Trophoblast cell (in vitro differentiated cells and primary cell): ENCODE results near the gene ADAMTSL1.
A peak's percentile ranks its signal among the peaks of the same experiment; 100 is the strongest.

Experiments used
- DNase-seq, 2 donors: peaks; one replicate each; pipeline ENCODE4 v3.0.0-alpha.2; 2016
- H2AFZ ChIP-seq: 2 replicates; pipeline ENCODE4 v1.6.1; 2013; ENCODE audit warnings: low read length, moderate library complexity, mild to moderate bottlenecking; ENCODE audit not compliant: insufficient read depth, poor library complexity
- H2AK5ac ChIP-seq: 2 replicates; pipeline ENCODE4 v1.6.1; 2013; ENCODE audit warnings: mild to moderate bottlenecking, low read length
- H2BK120ac ChIP-seq: 2 replicates; pipeline ENCODE4 v1.6.1; 2013; ENCODE audit warnings: low read length, mild to moderate bottlenecking, moderate library complexity; ENCODE audit not compliant: insufficient read depth, poor library complexity
- H2BK12ac ChIP-seq: 2 replicates; pipeline ENCODE4 v1.6.1; 2013; ENCODE audit warnings: mild to moderate bottlenecking, low read length, moderate library complexity
- H2BK5ac ChIP-seq: 2 replicates; pipeline ENCODE4 v1.6.1; 2013; ENCODE audit warnings: low read length, low read depth, moderate library complexity, mild to moderate bottlenecking; ENCODE audit not compliant: poor library complexity
- H3K14ac ChIP-seq: 2 replicates; pipeline ENCODE4 v1.6.1; 2013; ENCODE audit warnings: mild to moderate bottlenecking, low read length
- H3K18ac ChIP-seq: 2 replicates; pipeline ENCODE4 v1.6.1; 2013; ENCODE audit warnings: mild to moderate bottlenecking, low read length
- H3K23ac ChIP-seq: 2 replicates; pipeline ENCODE4 v1.6.1; 2013; ENCODE audit warnings: low read length
- H3K27ac ChIP-seq: 2 replicates; pipeline ENCODE4 v1.5.1; 2013; ENCODE audit warnings: low read depth, mild to moderate bottlenecking, inconsistent platforms, low read length, moderate library complexity
- H3K27me3 ChIP-seq: 2 replicates; pipeline ENCODE4 v1.6.1; 2013; ENCODE audit warnings: inconsistent platforms, mild to moderate bottlenecking, low read length, moderate library complexity; ENCODE audit not compliant: insufficient read depth
- H3K36me3 ChIP-seq, 2 experiments: 1 replicate in 1 of 2; 2 replicates in 1 of 2; pipeline ENCODE4 v1.6.1; 2013; ENCODE audit warnings: low read length in 2 of 2, mild to moderate bottlenecking in 2 of 2, moderate library complexity in 1 of 2; ENCODE audit not compliant: insufficient read depth in 2 of 2, control insufficient read depth in 1 of 2
- H3K4ac ChIP-seq: 2 replicates; pipeline ENCODE4 v1.6.1; 2013; ENCODE audit warnings: low read depth, mild to moderate bottlenecking, low read length, moderate library complexity
- H3K4me1 ChIP-seq, 2 experiments: 1 replicate in 1 of 2; 2 replicates in 1 of 2; pipeline ENCODE4 v1.6.1; 2013; ENCODE audit warnings: low read length in 2 of 2, mild to moderate bottlenecking in 2 of 2, moderate library complexity in 1 of 2; ENCODE audit not compliant: insufficient read depth in 2 of 2, control insufficient read depth in 1 of 2
- H3K4me2 ChIP-seq: 2 replicates; pipeline ENCODE4 v1.6.1; 2013; ENCODE audit warnings: inconsistent platforms, mild to moderate bottlenecking, low read length, moderate library complexity
- H3K4me3 ChIP-seq: 2 replicates; pipeline ENCODE4 v1.5.1; 2013; ENCODE audit warnings: mild to moderate bottlenecking, low read depth, low read length, inconsistent platforms
- H3K79me1 ChIP-seq: one replicate; pipeline ENCODE4 v1.6.1; 2013; ENCODE audit warnings: low read length
- H3K79me2 ChIP-seq: 2 replicates; pipeline ENCODE4 v1.6.1; 2013; ENCODE audit warnings: low read length, mild to moderate bottlenecking; ENCODE audit not compliant: control insufficient read depth, insufficient read depth, poor library complexity
- H3K9ac ChIP-seq: 2 replicates; pipeline ENCODE4 v1.6.1; 2013; ENCODE audit warnings: mild to moderate bottlenecking, low read length
- H3K9me3 ChIP-seq: 2 replicates; pipeline ENCODE4 v1.6.1; 2013; ENCODE audit warnings: low read depth, mild to moderate bottlenecking, control low read depth, inconsistent platforms, low read length; ENCODE audit not compliant: insufficient read depth
- H4K12ac ChIP-seq: 2 replicates; pipeline ENCODE4 v1.6.1; 2013; ENCODE audit warnings: low read depth, mild to moderate bottlenecking, low read length, moderate library complexity
- H4K8ac ChIP-seq: 2 replicates; pipeline ENCODE4 v1.6.1; 2013; ENCODE audit warnings: low read depth, mild to moderate bottlenecking, low read length, moderate library complexity
- H4K91ac ChIP-seq: one replicate; pipeline ENCODE4 v1.6.1; 2013; ENCODE audit warnings: low read depth, mild to moderate bottlenecking, low read length, moderate library complexity
- WGBS: extraction: QIAGEN DNeasy Blood & Tissue Kit; methylation state at CpG from one replicate; pipeline ENCODE4 v1.1.7; 2013; ENCODE audit warnings: missing lambda C conversion rate; ENCODE audit not compliant: insufficient read length, insufficient coverage; ENCODE audit errors: extremely low coverage; 5-methylcytosine and 5-hydroxymethylcytosine counted together

ADAMTSL1 gene

GRCh38 chr9:18786196-18786595 lies 312.2 kb downstream of the ADAMTSL1 start:
- no peaks in the 10 kb centered on the region for H3K79me1 ChIP-seq
- no peaks in the 10 kb centered on the region for H3K9me3 ChIP-seq
- no peak overlapping the region for H3K18ac ChIP-seq
- H2BK120ac ChIP-seq: no peak overlapping the region
- WGBS: no CpG with 5 or more reads among the region's 3 CpGs
- H3K14ac ChIP-seq: no peak overlapping the region
- no peak overlapping the region for H4K91ac ChIP-seq
- H3K4me2 ChIP-seq: no peak overlapping the region
- H2BK12ac ChIP-seq: no peak overlapping the region
- no peak overlapping the region for H3K4me3 ChIP-seq
- no peak overlapping the region for H2AK5ac ChIP-seq
- H3K27me3 ChIP-seq: no peaks in the 10 kb centered on the region
- no peak overlapping the region for H4K8ac ChIP-seq
- DNase-seq: no peak
- no peaks in the 10 kb centered on the region for H3K4me1 ChIP-seq
- no peak overlapping the region for H2AFZ ChIP-seq
- H3K36me3 ChIP-seq: no peaks in the 10 kb centered on the region
- H3K79me2 ChIP-seq: no peaks in the 10 kb centered on the region
- H3K23ac ChIP-seq: no peak overlapping the region
- no peak overlapping the region for H2BK5ac ChIP-seq
- no peak overlapping the region for H3K9ac ChIP-seq
- no peak overlapping the region for H4K12ac ChIP-seq
- H3K27ac ChIP-seq: no peak overlapping the region
- H3K4ac ChIP-seq: no peak overlapping the region

DNA sequence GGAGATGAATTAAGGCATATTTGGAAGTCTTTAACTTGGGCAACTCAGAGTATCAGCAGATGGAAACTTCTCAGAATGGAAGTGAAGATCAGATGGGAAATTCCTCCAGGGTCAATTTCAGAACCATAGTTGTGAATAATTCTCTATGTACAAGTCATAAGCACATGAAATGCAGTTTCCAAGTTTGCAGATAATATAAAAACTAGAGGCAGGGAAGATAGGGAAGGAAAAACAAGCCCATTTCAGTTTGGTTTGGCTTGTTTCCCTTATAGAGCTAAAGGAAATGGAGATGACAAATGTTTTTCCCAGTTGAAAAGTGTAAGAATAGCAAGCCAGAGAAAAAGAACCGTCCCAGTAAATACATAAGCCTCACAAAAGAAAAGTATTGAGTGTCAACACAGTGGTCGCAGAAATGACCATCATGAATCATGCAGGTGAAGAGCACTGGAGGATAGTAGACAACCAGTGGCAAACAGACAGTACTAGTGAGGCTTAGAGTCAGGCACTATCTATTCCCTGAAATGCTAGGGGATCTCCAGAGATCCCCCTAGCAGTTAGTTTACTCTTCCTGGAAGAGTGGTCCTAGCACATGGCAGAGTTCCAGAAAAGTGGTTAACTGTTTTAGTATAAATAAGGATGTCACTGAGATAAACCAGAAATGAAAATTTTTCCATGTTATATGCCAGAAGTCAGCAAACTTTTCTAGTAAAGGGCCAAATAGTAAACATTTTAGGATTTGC lies 313.1 kb downstream of the ADAMTSL1 start:
- Histone ChIP-seq H2AK5ac (no peak overlapping the region), H3K79me1 (no peaks in the 10 kb centered on the region), H3K9ac (no peak overlapping the region), H2AFZ (no peak overlapping the region), H4K91ac (no peak overlapping the region), H3K14ac (no peak overlapping the region), H2BK120ac (no peak overlapping the region), H3K23ac (no peak overlapping the region), H3K79me2 (no peaks in the 10 kb centered on the region), H3K27me3 (no peaks in the 10 kb centered on the region), H3K18ac (no peak overlapping the region), H3K9me3 (no peaks in the 10 kb centered on the region), H2BK12ac (no peak overlapping the region), H4K12ac (no peak overlapping the region), H4K8ac (no peak overlapping the region), H2BK5ac (no peak overlapping the region), H3K4me1 (no peaks in the 10 kb centered on the region), H3K4me3 (no peak overlapping the region), H3K27ac (no peak overlapping the region), H3K4me2 (no peak overlapping the region), H3K4ac (no peak overlapping the region), H3K36me3 (no peaks in the 10 kb centered on the region)
- WGBS: no CpG with 5 or more reads among the region's 2 CpGs
- DNase-seq: no peak

DNA sequence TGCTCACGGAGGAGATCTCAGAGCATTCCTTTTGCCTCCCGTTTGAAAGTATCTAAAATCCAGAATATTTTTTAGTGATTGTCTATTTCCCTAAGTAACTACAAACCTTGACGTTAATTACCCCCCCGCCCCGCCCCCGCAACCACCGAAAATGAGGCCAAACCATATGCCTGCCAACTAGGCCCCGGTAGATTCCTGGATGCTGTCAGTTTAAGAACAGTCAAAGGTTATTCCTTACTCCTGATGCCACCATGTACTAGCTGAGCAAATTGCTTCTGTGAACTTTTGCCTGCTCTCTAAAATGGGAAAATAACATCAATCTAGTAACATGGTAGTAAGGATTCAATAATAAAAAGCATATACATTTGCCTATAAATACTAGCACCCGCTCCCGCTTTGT lies 314.3 kb downstream of the ADAMTSL1 start:
- no peak overlapping the region for H3K4me3 ChIP-seq
- no peak overlapping the region for H3K27ac ChIP-seq
- DNase-seq: no peak
- no peak overlapping the region for H3K4me2 ChIP-seq
- no CpG with 5 or more reads among the region's 10 CpGs for WGBS
- H4K91ac ChIP-seq: no peak overlapping the region
- no peak overlapping the region for H2AK5ac ChIP-seq
- H4K12ac ChIP-seq: no peak overlapping the region
- H2BK120ac ChIP-seq: no peak overlapping the region
- no peak overlapping the region for H2AFZ ChIP-seq
- H2BK12ac ChIP-seq: no peak overlapping the region
- H3K9me3 ChIP-seq: no peaks in the 10 kb centered on the region
- H3K36me3 ChIP-seq: no peaks in the 10 kb centered on the region
- no peaks in the 10 kb centered on the region for H3K27me3 ChIP-seq
- no peak overlapping the region for H3K23ac ChIP-seq
- H2BK5ac ChIP-seq: no peak overlapping the region
- no peak overlapping the region for H4K8ac ChIP-seq
- no peak overlapping the region for H3K9ac ChIP-seq
- H3K79me1 ChIP-seq: no peaks in the 10 kb centered on the region
- no peaks in the 10 kb centered on the region for H3K4me1 ChIP-seq
- H3K14ac ChIP-seq: no peak overlapping the region
- no peak overlapping the region for H3K18ac ChIP-seq
- no peaks in the 10 kb centered on the region for H3K79me2 ChIP-seq
- no peak overlapping the region for H3K4ac ChIP-seq

DNA sequence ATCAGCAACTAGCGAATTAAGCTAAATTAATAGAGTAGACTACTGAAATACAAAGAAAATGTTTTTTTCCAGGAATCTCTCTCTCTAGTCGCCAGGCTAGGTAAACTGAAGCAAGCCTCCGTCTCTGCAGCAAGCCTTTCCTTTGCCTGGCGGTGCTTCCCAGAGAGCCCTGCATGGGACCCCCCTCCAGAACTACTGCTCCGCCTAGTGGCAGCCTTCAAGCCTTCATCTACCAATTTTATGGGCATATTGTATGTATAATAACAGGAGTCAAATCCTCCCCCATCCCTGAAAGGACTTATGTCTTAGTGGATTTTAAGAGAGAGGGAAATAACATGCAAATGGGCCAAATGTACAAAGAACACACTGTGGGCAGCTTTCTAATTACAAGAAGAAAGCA lies 317.1 kb downstream of the ADAMTSL1 start:
- peak; percentile 32 to 67 for DNase-seq
- no CpG with 5 or more reads among the region's 5 CpGs for WGBS
- H3K79me1 ChIP-seq: no peaks in the 10 kb centered on the region
- no peak overlapping the region for H3K4me3 ChIP-seq
- no peak overlapping the region for H2AK5ac ChIP-seq
- no peak overlapping the region for H4K91ac ChIP-seq
- no peak overlapping the region for H3K4me2 ChIP-seq
- H2BK12ac ChIP-seq: no peak overlapping the region
- no peak overlapping the region for H3K9ac ChIP-seq
- no peak overlapping the region for H2BK120ac ChIP-seq
- H2AFZ ChIP-seq: no peak overlapping the region
- H3K27me3 ChIP-seq: no peaks in the 10 kb centered on the region
- H3K18ac ChIP-seq: no peak overlapping the region
- H3K4ac ChIP-seq: no peak overlapping the region
- no peak overlapping the region for H4K8ac ChIP-seq
- H3K36me3 ChIP-seq: no peaks in the 10 kb centered on the region
- H4K12ac ChIP-seq: no peak overlapping the region
- no peak overlapping the region for H3K14ac ChIP-seq
- H3K27ac ChIP-seq: no peak overlapping the region
- no peak overlapping the region for H2BK5ac ChIP-seq
- H3K23ac ChIP-seq: no peak overlapping the region
- H3K9me3 ChIP-seq: no peaks in the 10 kb centered on the region
- no peaks in the 10 kb centered on the region for H3K4me1 ChIP-seq
- no peaks in the 10 kb centered on the region for H3K79me2 ChIP-seq
